Measurements from ENCODE around the gene ZNF488.

The ZNF488 gene

GRCh38 chr10:47409866-47410256 lies 25.8 kb upstream of the ZNF488 start:
- Histone ChIP-seq H3K27ac (ENCODE audit: low read depth, low read length) (no peak overlapping the region), H3K9me3 (ENCODE audit: control insufficient read depth in 1 of 2, low read length in 2 of 2) (no peaks in the 10 kb centered on the region), H3K27me3 (ENCODE audit: control insufficient read depth in 1 of 2, insufficient read depth in 2 of 2, low read length in 2 of 2) (no peaks in the 10 kb centered on the region), H3K4me3 (ENCODE audit: low read depth in 1 of 2, low read length in 2 of 2) (no peak overlapping the region), H3K36me3 (ENCODE audit: control insufficient read depth in 1 of 2, insufficient read depth in 2 of 2, low read length in 2 of 2) (no peaks in the 10 kb centered on the region), H3K4me1 (ENCODE audit: control insufficient read depth in 1 of 2, insufficient read depth in 2 of 2, low read length in 2 of 2) (peaks cover 17 to 20% of the 10 kb centered on the region in 2 donors), H3K9ac (ENCODE audit: low read depth in 1 of 2, low read length in 2 of 2) (no peak overlapping the region)

GRCh38 chr10:47409171-47409865 lies 25.2 kb upstream of the ZNF488 start:
- no peak overlapping the region for H3K27ac ChIP-seq (ENCODE audit: low read depth, low read length)
- H3K9ac ChIP-seq (ENCODE audit: low read depth in 1 of 2, low read length in 2 of 2): no peak overlapping the region
- H3K9me3 ChIP-seq (ENCODE audit: control insufficient read depth in 1 of 2, low read length in 2 of 2): no peaks in the 10 kb centered on the region
- H3K4me1 ChIP-seq (ENCODE audit: control insufficient read depth in 1 of 2, insufficient read depth in 2 of 2, low read length in 2 of 2): peaks cover 17 to 20% of the 10 kb centered on the region in 2 donors
- H3K27me3 ChIP-seq (ENCODE audit: control insufficient read depth in 1 of 2, insufficient read depth in 2 of 2, low read length in 2 of 2): no peaks in the 10 kb centered on the region
- H3K4me3 ChIP-seq (ENCODE audit: low read depth in 1 of 2, low read length in 2 of 2): no peak overlapping the region
- no peaks in the 10 kb centered on the region for H3K36me3 ChIP-seq (ENCODE audit: control insufficient read depth in 1 of 2, insufficient read depth in 2 of 2, low read length in 2 of 2)

- Histone ChIP-seq H3K4me1 (ENCODE audit: control insufficient read depth in 1 of 2, insufficient read depth in 2 of 2, low read length in 2 of 2) (peaks cover 17 to 20% of the 10 kb centered on the region in 2 donors), H3K9me3 (ENCODE audit: control insufficient read depth in 1 of 2, low read length in 2 of 2) (no peaks in the 10 kb centered on the region), H3K9ac (ENCODE audit: low read depth in 1 of 2, low read length in 2 of 2) (no peak overlapping the region), H3K4me3 (ENCODE audit: low read depth in 1 of 2, low read length in 2 of 2) (no peak overlapping the region), H3K27ac (ENCODE audit: low read depth, low read length) (no peak overlapping the region), H3K27me3 (ENCODE audit: control insufficient read depth in 1 of 2, insufficient read depth in 2 of 2, low read length in 2 of 2) (no peaks in the 10 kb centered on the region), H3K36me3 (ENCODE audit: control insufficient read depth in 1 of 2, insufficient read depth in 2 of 2, low read length in 2 of 2) (no peaks in the 10 kb centered on the region)
Measured at GRCh38 chr10:47408606-47409005, 24.5 kb upstream of the ZNF488 start.

GRCh38 chr10:47406870-47407691 lies 23.0 kb upstream of the ZNF488 start:
- Histone ChIP-seq H3K9me3 (ENCODE audit: control insufficient read depth in 1 of 2, low read length in 2 of 2) (no peaks in the 10 kb centered on the region), H3K36me3 (ENCODE audit: control insufficient read depth in 1 of 2, insufficient read depth in 2 of 2, low read length in 2 of 2) (no peaks in the 10 kb centered on the region), H3K4me1 (ENCODE audit: control insufficient read depth in 1 of 2, insufficient read depth in 2 of 2, low read length in 2 of 2) (peaks cover 17 to 28% of the 10 kb centered on the region in 2 donors), H3K9ac (ENCODE audit: low read depth in 1 of 2, low read length in 2 of 2) (no peak overlapping the region), H3K4me3 (ENCODE audit: low read depth in 1 of 2, low read length in 2 of 2) (no peak overlapping the region), H3K27me3 (ENCODE audit: control insufficient read depth in 1 of 2, insufficient read depth in 2 of 2, low read length in 2 of 2) (no peaks in the 10 kb centered on the region), H3K27ac (ENCODE audit: low read depth, low read length) (no peak overlapping the region)

- no peaks in the 10 kb centered on the region for H3K27me3 ChIP-seq (ENCODE audit: control insufficient read depth in 1 of 2, insufficient read depth in 2 of 2, low read length in 2 of 2)
- no peak overlapping the region for H3K4me3 ChIP-seq (ENCODE audit: low read depth in 1 of 2, low read length in 2 of 2)
- no peaks in the 10 kb centered on the region for H3K36me3 ChIP-seq (ENCODE audit: control insufficient read depth in 1 of 2, insufficient read depth in 2 of 2, low read length in 2 of 2)
- peaks cover 17 to 28% of the 10 kb centered on the region in 2 donors for H3K4me1 ChIP-seq (ENCODE audit: control insufficient read depth in 1 of 2, insufficient read depth in 2 of 2, low read length in 2 of 2)
- no peaks in the 10 kb centered on the region for H3K9me3 ChIP-seq (ENCODE audit: control insufficient read depth in 1 of 2, low read length in 2 of 2)
- no peak overlapping the region for H3K27ac ChIP-seq (ENCODE audit: low read depth, low read length)
- H3K9ac ChIP-seq (ENCODE audit: low read depth in 1 of 2, low read length in 2 of 2): no peak overlapping the region
Measured at GRCh38 chr10:47406548-47406869, 22.4 kb upstream of the ZNF488 start.

- no peaks in the 10 kb centered on the region for H3K27me3 ChIP-seq (ENCODE audit: control insufficient read depth in 1 of 2, insufficient read depth in 2 of 2, low read length in 2 of 2)
- no peaks in the 10 kb centered on the region for H3K36me3 ChIP-seq (ENCODE audit: control insufficient read depth in 1 of 2, insufficient read depth in 2 of 2, low read length in 2 of 2)
- no peak overlapping the region for H3K4me3 ChIP-seq (ENCODE audit: low read depth in 1 of 2, low read length in 2 of 2)
- no peak overlapping the region for H3K9ac ChIP-seq (ENCODE audit: low read depth in 1 of 2, low read length in 2 of 2)
- H3K9me3 ChIP-seq (ENCODE audit: control insufficient read depth in 1 of 2, low read length in 2 of 2): no peaks in the 10 kb centered on the region
- H3K4me1 ChIP-seq (ENCODE audit: control insufficient read depth in 1 of 2, insufficient read depth in 2 of 2, low read length in 2 of 2): peaks cover 17 to 28% of the 10 kb centered on the region in 2 donors
- H3K27ac ChIP-seq (ENCODE audit: low read depth, low read length): no peak overlapping the region
Measured at GRCh38 chr10:47405857-47406547, 21.9 kb upstream of the ZNF488 start.

GRCh38 chr10:47404937-47405336 lies 20.8 kb upstream of the ZNF488 start:
- H3K9me3 ChIP-seq (ENCODE audit: control insufficient read depth in 1 of 2, low read length in 2 of 2): no peaks in the 10 kb centered on the region
- no peak overlapping the region for H3K9ac ChIP-seq (ENCODE audit: low read depth in 1 of 2, low read length in 2 of 2)
- H3K4me3 ChIP-seq (ENCODE audit: low read depth in 1 of 2, low read length in 2 of 2): no peak overlapping the region
- H3K4me1 ChIP-seq (ENCODE audit: control insufficient read depth in 1 of 2, insufficient read depth in 2 of 2, low read length in 2 of 2): peaks cover 17 to 24% of the 10 kb centered on the region in 2 donors
- no peaks in the 10 kb centered on the region for H3K36me3 ChIP-seq (ENCODE audit: control insufficient read depth in 1 of 2, insufficient read depth in 2 of 2, low read length in 2 of 2)
- no peaks in the 10 kb centered on the region for H3K27me3 ChIP-seq (ENCODE audit: control insufficient read depth in 1 of 2, insufficient read depth in 2 of 2, low read length in 2 of 2)
- H3K27ac ChIP-seq (ENCODE audit: low read depth, low read length): no peak overlapping the region

- H3K9ac ChIP-seq (ENCODE audit: low read depth in 1 of 2, low read length in 2 of 2): no peak overlapping the region
- H3K4me3 ChIP-seq (ENCODE audit: low read depth in 1 of 2, low read length in 2 of 2): no peak overlapping the region
- no peaks in the 10 kb centered on the region for H3K27me3 ChIP-seq (ENCODE audit: control insufficient read depth in 1 of 2, insufficient read depth in 2 of 2, low read length in 2 of 2)
- H3K36me3 ChIP-seq (ENCODE audit: control insufficient read depth in 1 of 2, insufficient read depth in 2 of 2, low read length in 2 of 2): no peaks in the 10 kb centered on the region
- H3K27ac ChIP-seq (ENCODE audit: low read depth, low read length): no peak overlapping the region
- H3K9me3 ChIP-seq (ENCODE audit: control insufficient read depth in 1 of 2, low read length in 2 of 2): no peaks in the 10 kb centered on the region
- H3K4me1 ChIP-seq (ENCODE audit: control insufficient read depth in 1 of 2, insufficient read depth in 2 of 2, low read length in 2 of 2): peaks cover 17 to 23% of the 10 kb centered on the region in 2 donors
Measured at GRCh38 chr10:47404446-47404845, 20.4 kb upstream of the ZNF488 start.

- H3K27ac ChIP-seq (ENCODE audit: low read depth, low read length): no peak overlapping the region
- no peaks in the 10 kb centered on the region for H3K9me3 ChIP-seq (ENCODE audit: control insufficient read depth in 1 of 2, low read length in 2 of 2)
- H3K4me3 ChIP-seq (ENCODE audit: low read depth in 1 of 2, low read length in 2 of 2): no peak overlapping the region
- H3K36me3 ChIP-seq (ENCODE audit: control insufficient read depth in 1 of 2, insufficient read depth in 2 of 2, low read length in 2 of 2): no peaks in the 10 kb centered on the region
- H3K4me1 ChIP-seq (ENCODE audit: control insufficient read depth in 1 of 2, insufficient read depth in 2 of 2, low read length in 2 of 2): peaks cover 17 to 23% of the 10 kb centered on the region in 2 donors
- H3K9ac ChIP-seq (ENCODE audit: low read depth in 1 of 2, low read length in 2 of 2): no peak overlapping the region
- H3K27me3 ChIP-seq (ENCODE audit: control insufficient read depth in 1 of 2, insufficient read depth in 2 of 2, low read length in 2 of 2): no peaks in the 10 kb centered on the region
Measured at GRCh38 chr10:47403446-47404318, 19.6 kb upstream of the ZNF488 start.

Measured in duodenal mucosa (tissue), 2 donors.